K562 (cell line): ENCODE data around the gene THAP2. TPM values are rescaled to one million over a fixed set of nuclear protein-coding genes. Genes with fewer than 3 reads are reported as not detected.

Source experiments
- ARID1B ChIP-seq: fragments of 450-650 bp; IDR thresholded peaks from 2 replicates; pipeline ENCODE4 v1.6.1; 2016; ENCODE audit warnings: antibody characterized with exemption, mild to moderate bottlenecking, inconsistent platforms
- CBFA2T3 ChIP-seq: fragments of 450-650 bp; IDR thresholded peaks from 2 replicates; pipeline ENCODE4 v1.6.1; 2017
- CREM ChIP-seq: IDR thresholded peaks from 2 replicates; pipeline ENCODE4 v1.6.1; 2014; ENCODE audit warnings: antibody characterized with exemption, low read depth
- CTBP1 ChIP-seq: fragments of 450-650 bp; IDR thresholded peaks from 2 replicates; pipeline ENCODE4 v1.6.1; 2016; ENCODE audit warnings: borderline replicate concordance
- EP300 ChIP-seq: IDR thresholded peaks from 2 replicates; pipeline ENCODE4 v1.6.1; 2012; ENCODE audit warnings: low read length, improper control_type of control experiment
- GATAD2B ChIP-seq: fragments of 450-650 bp; IDR thresholded peaks from 2 replicates; pipeline ENCODE4 v1.6.1; 2017; ENCODE audit warnings: mild to moderate bottlenecking, borderline replicate concordance
- KAT7 ChIP-seq: sonication (generic); formaldehyde crosslinking; IDR thresholded peaks from 2 replicates; pipeline ENCODE4 v1.8.0; 2022; ENCODE audit warnings: missing genetic modification reagents, mild to moderate bottlenecking, borderline replicate concordance
- LEF1 ChIP-seq: fragments of 450-650 bp; IDR thresholded peaks from 2 replicates; pipeline ENCODE4 v1.6.1; 2016; ENCODE audit warnings: mild to moderate bottlenecking
- MTA1 ChIP-seq: fragments of 450-650 bp; IDR thresholded peaks from 2 replicates; pipeline ENCODE4 v1.6.1; 2017; ENCODE audit warnings: borderline replicate concordance
- MYNN ChIP-seq, 2 experiments: sonication (generic); formaldehyde crosslinking in 1 of 2; IDR thresholded peaks; 2 replicates each; pipeline versions ENCODE4 v1.5.0 to v1.6.1; 2016 to 2020; ENCODE audit warnings: antibody characterized with exemption in 1 of 2, missing genetic modification reagents in 1 of 2
- NCOR1 ChIP-seq: fragments of 450-650 bp; IDR thresholded peaks from 2 replicates; pipeline ENCODE4 v1.6.1; 2016; ENCODE audit warnings: mild to moderate bottlenecking, moderate library complexity
- PYGO2 ChIP-seq: fragments of 450-650 bp; IDR thresholded peaks from 2 replicates; pipeline ENCODE4 v1.6.1; 2016; ENCODE audit warnings: mild to moderate bottlenecking, missing genetic modification characterization, moderate library complexity, missing compliant biosample characterization
- RCOR1 ChIP-seq, 2 experiments: IDR thresholded peaks; 2 replicates each; pipeline ENCODE4 v1.6.1; 2012; ENCODE audit warnings: low read depth in 2 of 2, low read length in 2 of 2, borderline replicate concordance in 1 of 2, improper control_type of control experiment in 1 of 2
- SMARCC2 ChIP-seq: fragments of 450-650 bp; IDR thresholded peaks from 2 replicates; pipeline ENCODE4 v1.6.1; 2017; ENCODE audit warnings: antibody characterized with exemption, moderate library complexity, mild to moderate bottlenecking, low read depth
- TAL1 ChIP-seq: fragments of 450-650 bp; IDR thresholded peaks from 2 replicates; pipeline ENCODE4 v1.6.1; 2016; ENCODE audit warnings: mild to moderate bottlenecking
- ZNF644 ChIP-seq: fragments of 200-800 bp; sonication (Bioruptor generic); IDR thresholded peaks from 2 replicates; pipeline ENCODE4 v1.6.1; 2016; ENCODE audit warnings: low read depth, missing genetic modification characterization, missing compliant biosample characterization
- ZNF696 ChIP-seq: fragments of 250-450 bp; sonication (Bioruptor Pico); conservative IDR thresholded peaks from 2 replicates; pipeline ENCODE4 v1.4.0; 2020; ENCODE audit warnings: mild to moderate bottlenecking, moderate library complexity
- ZNF785 ChIP-seq: fragments of 250-450 bp; sonication (Bioruptor Pico); IDR thresholded peaks from 2 replicates; pipeline ENCODE4 v1.4.0; 2020; ENCODE audit warnings: mild to moderate bottlenecking
- polyA plus RNA-seq, 8 experiments: library from polyadenylated mRNA; depleted of rRNA in 4 of 8; stranded (reverse) in 5 of 8; unstranded in 3 of 8; fragments of >200 nt; fragmentation: Nextera tagmentation in 2 of 8; fragmentation: Illumina TruSeq in 1 of 8; extraction: Ambion mirVana in 2 of 8; extraction: Trizol in 1 of 8; gene quantifications; 2 replicates each; pipeline versions ENCODE4 v1.2.1 to v1.2.3, GENCODE V29; 2011 to 2014; ENCODE audit warnings: inconsistent platforms in 1 of 8, missing spikeins in 1 of 8
- total RNA-seq, 7 experiments: library from RNA; depleted of rRNA in 6 of 7; stranded (reverse); fragments of >200 nt in 6 of 7; fragmentation: Illumina TruSeq in 2 of 7; extraction: Trizol in 2 of 7; gene quantifications; 2 replicates each; pipeline versions ENCODE4 v1.2.1 to v1.2.3, GENCODE V29; 2011 to 2021; ENCODE audit warnings: low replicate concordance in 1 of 7
- TF ChIP-seq, protein P1 (sequence below), 2 experiments: fragments of 450-650 bp; formaldehyde crosslinking in 1 of 2; IDR thresholded peaks; 2 replicates each; pipeline versions ENCODE4 v1.4.0 to v1.6.1; 2014 to 2020; ENCODE audit warnings: mild to moderate bottlenecking in 2 of 2, borderline replicate concordance in 1 of 2, low read depth in 1 of 2
- TF ChIP-seq, protein P2 (sequence below): fragments of 450-650 bp; IDR thresholded peaks from 2 replicates; pipeline ENCODE4 v1.6.1; 2016; ENCODE audit warnings: mild to moderate bottlenecking

Gene THAP2
- total and polyA plus RNA-seq, 9 of the 15 experiments (the other 6 are each of a cell fraction or from before 2014, with no cell fraction given) = 1.8 to 18.9 (median 7.3) TPM

DNA sequence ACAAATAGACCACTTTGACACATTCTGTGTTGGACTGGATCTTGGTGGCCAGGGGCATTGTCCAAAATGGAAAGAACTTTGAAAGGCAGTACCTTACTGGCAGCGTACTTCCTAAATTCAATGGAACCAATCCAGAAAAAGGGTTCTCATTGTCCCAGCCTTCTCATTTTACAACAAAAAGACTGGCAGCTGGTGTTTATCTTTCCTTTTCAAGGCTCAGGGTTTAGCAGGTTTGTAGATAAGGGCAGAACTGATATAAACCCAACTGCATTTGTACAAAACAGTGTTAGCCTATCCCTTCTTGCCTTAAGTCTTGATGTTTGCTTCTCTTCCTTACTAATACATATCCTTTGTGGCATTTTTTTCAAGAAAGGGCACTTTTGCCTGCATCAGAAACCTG, 7.7 kb downstream of the THAP2 start (continued):
- TF ChIP-seq ARID1B (peak; percentile 89), MTA1 (0 out of 2 replicates have a peak, but pooled peaks have one; percentile 21), CBFA2T3 (peak; percentile 87), PYGO2 (tag) (no peak), NCOR1 (peak; percentile 73), ZNF644 (tag) (peak; percentile 77; the same call in 1 of the 2 replicates), ZNF696 (CRISPR knock-in tag) (no peak), CTBP1 (peak; percentile 45; the same call in 1 of the 2 replicates), TAL1 (peak; percentile 74), CREM (peak; percentile 10; the same call in 1 of the 2 replicates), KAT7 (CRISPR knock-in tag) (no peak), GATAD2B (peak; percentile 66; the same call in 1 of the 2 replicates), RCOR1 (IDR thresholded peaks at IDR 0.05; ENCODE audit: borderline replicate concordance in 1 of 2, low read depth in 2 of 2, low read length in 2 of 2) (peak in 1 of 2 experiments; percentile 80; a peak in 2 of 4 replicates), LEF1 (0 out of 2 replicates have a peak, but pooled peaks have one; percentile 14), ZNF785 (CRISPR knock-in tag) (no peak), EP300 (peak; percentile 77), SMARCC2 (0 out of 2 replicates have a peak, but pooled peaks have one; percentile 38), MYNN (IDR thresholded peaks at IDR 0.05) (0 out of 2 replicates have a peak, but pooled peaks have one; percentile 23), MYNN (CRISPR knock-in tag; IDR thresholded peaks at IDR 0.05) (no peak)
- TF ChIP-seq, protein P1, sequence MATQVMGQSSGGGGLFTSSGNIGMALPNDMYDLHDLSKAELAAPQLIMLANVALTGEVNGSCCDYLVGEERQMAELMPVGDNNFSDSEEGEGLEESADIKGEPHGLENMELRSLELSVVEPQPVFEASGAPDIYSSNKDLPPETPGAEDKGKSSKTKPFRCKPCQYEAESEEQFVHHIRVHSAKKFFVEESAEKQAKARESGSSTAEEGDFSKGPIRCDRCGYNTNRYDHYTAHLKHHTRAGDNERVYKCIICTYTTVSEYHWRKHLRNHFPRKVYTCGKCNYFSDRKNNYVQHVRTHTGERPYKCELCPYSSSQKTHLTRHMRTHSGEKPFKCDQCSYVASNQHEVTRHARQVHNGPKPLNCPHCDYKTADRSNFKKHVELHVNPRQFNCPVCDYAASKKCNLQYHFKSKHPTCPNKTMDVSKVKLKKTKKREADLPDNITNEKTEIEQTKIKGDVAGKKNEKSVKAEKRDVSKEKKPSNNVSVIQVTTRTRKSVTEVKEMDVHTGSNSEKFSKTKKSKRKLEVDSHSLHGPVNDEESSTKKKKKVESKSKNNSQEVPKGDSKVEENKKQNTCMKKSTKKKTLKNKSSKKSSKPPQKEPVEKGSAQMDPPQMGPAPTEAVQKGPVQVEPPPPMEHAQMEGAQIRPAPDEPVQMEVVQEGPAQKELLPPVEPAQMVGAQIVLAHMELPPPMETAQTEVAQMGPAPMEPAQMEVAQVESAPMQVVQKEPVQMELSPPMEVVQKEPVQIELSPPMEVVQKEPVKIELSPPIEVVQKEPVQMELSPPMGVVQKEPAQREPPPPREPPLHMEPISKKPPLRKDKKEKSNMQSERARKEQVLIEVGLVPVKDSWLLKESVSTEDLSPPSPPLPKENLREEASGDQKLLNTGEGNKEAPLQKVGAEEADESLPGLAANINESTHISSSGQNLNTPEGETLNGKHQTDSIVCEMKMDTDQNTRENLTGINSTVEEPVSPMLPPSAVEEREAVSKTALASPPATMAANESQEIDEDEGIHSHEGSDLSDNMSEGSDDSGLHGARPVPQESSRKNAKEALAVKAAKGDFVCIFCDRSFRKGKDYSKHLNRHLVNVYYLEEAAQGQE (IDR thresholded peaks at IDR 0.05; ENCODE audit: borderline replicate concordance) = peak; percentile 35
- TF ChIP-seq, protein P1 (CRISPR knock-in tag; IDR thresholded peaks at IDR 0.05; ENCODE audit: low read depth) = no peak
- TF ChIP-seq, protein P2, sequence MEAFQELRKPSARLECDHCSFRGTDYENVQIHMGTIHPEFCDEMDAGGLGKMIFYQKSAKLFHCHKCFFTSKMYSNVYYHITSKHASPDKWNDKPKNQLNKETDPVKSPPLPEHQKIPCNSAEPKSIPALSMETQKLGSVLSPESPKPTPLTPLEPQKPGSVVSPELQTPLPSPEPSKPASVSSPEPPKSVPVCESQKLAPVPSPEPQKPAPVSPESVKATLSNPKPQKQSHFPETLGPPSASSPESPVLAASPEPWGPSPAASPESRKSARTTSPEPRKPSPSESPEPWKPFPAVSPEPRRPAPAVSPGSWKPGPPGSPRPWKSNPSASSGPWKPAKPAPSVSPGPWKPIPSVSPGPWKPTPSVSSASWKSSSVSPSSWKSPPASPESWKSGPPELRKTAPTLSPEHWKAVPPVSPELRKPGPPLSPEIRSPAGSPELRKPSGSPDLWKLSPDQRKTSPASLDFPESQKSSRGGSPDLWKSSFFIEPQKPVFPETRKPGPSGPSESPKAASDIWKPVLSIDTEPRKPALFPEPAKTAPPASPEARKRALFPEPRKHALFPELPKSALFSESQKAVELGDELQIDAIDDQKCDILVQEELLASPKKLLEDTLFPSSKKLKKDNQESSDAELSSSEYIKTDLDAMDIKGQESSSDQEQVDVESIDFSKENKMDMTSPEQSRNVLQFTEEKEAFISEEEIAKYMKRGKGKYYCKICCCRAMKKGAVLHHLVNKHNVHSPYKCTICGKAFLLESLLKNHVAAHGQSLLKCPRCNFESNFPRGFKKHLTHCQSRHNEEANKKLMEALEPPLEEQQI = peak; percentile 58; the same call in 1 of the 2 replicates
